K562 (cell line): Measurements from ENCODE around the gene ANKRD31. TPM values are rescaled to one million over a fixed set of nuclear protein-coding genes. Genes with fewer than 3 reads are reported as not detected.
"Not testable (repeated sequence)": the region's sequence is repeated elsewhere in the genome, so short reads cannot be mapped to it uniquely, and the experiment has no call there.

Experiments
- ATAC-seq: fragments of 200-7000 bp; cut with Tn5 transposase; 3 replicates; pipeline ENCODE4 v1.9.1; 2020; ENCODE audit warnings: moderate library complexity
- BruUV-seq: library from RNA; stranded (reverse); fragments of 400-500 nt; replicated peaks from 2 replicates; lab custom pipeline; 2021; lab: Mats Ljungman, UMichigan
- CTCF ChIA-PET: fragments of 300-600 bp; formaldehyde crosslinking; extraction: SDS; loops from one replicate; lab custom pipeline; 2021; ENCODE audit warnings: low intra/inter-chr PET ratio; lab: Yijun Ruan, JAX
- POLR2A ChIA-PET: fragments of 300-600, 350-650 bp; sonication (Branson Sonifier 250); formaldehyde crosslinking; extraction: SDS; loops from one replicate; lab custom pipeline; 2021; ENCODE audit warnings: antibody characterized with exemption, inconsistent platforms; lab: Yijun Ruan, JAX
- DNase-seq, 4 experiments: peaks; one replicate each; pipeline versions ENCODE4 v3.0.0 to v3.0.0-alpha.2; 2011 to 2018; ENCODE audit warnings: low spot score in 3 of 4, mixed read lengths in 3 of 4; ENCODE audit errors: extremely low read depth in 1 of 4
- FAIRE-seq: peaks from 2 replicates; lab custom pipeline; 2011; peaks lifted over from hg19 to GRCh38; lab: Jason Lieb, UNC
- H2AFZ ChIP-seq: 2 replicates; pipeline ENCODE4 v1.6.0; 2011; ENCODE audit warnings: low read depth, low read length, control low read depth, inconsistent platforms
- H3K27ac ChIP-seq: fragments of 200-600 bp; 3 replicates; pipeline ENCODE4 v1.8.0; 2011; ENCODE audit warnings: low read depth, mild to moderate bottlenecking, control low read depth, inconsistent platforms, low read length, moderate library complexity, mixed read lengths; ENCODE audit errors: extremely low read depth
- H3K27me3 ChIP-seq, 2 experiments: fragments of 300-600 bp in 1 of 2; 2 replicates in 1 of 2; 3 replicates in 1 of 2; pipeline versions ENCODE4 v1.6.0 to v1.8.0; 2011; ENCODE audit warnings: inconsistent platforms in 2 of 2, low read length in 2 of 2, mild to moderate bottlenecking in 1 of 2, mixed read lengths in 1 of 2, moderate library complexity in 1 of 2; ENCODE audit not compliant: control insufficient read depth in 2 of 2, insufficient read depth in 2 of 2
- H3K36me3 ChIP-seq: fragments of 300-600 bp; 3 replicates; pipeline ENCODE4 v1.8.0; 2011; ENCODE audit warnings: mild to moderate bottlenecking, low read length, inconsistent platforms; ENCODE audit not compliant: control insufficient read depth, insufficient read depth
- H3K4me1 ChIP-seq, 2 experiments: fragments of 200-600 bp in 1 of 2; replicated peaks in 1 of 2; 2 replicates in 1 of 2; 3 replicates in 1 of 2; pipeline versions ENCODE4 v1.5.1 to v1.8.0; 2011; ENCODE audit warnings: inconsistent platforms in 2 of 2, low read length in 2 of 2, mild to moderate bottlenecking in 1 of 2, mixed read lengths in 1 of 2, moderate library complexity in 1 of 2; ENCODE audit not compliant: control insufficient read depth in 2 of 2, insufficient read depth in 2 of 2
- H3K4me2 ChIP-seq: 2 replicates; pipeline ENCODE4 v1.6.1; 2011; ENCODE audit warnings: low read length, control low read depth, inconsistent platforms, mixed read lengths; ENCODE audit not compliant: insufficient read depth
- H3K4me3 ChIP-seq: fragments of 200-600 bp; sonication (generic), shearing (Covaris generic); 2 replicates; pipeline ENCODE4 v1.5.1; 2016; ENCODE audit warnings: control low read depth, inconsistent platforms
- H3K79me2 ChIP-seq: fragments of 200-600 bp; 3 replicates; pipeline ENCODE4 v1.8.0; 2011; ENCODE audit warnings: low read length, inconsistent platforms; ENCODE audit not compliant: control insufficient read depth, insufficient read depth
- H3K9ac ChIP-seq, 2 experiments: 2 replicates each; pipeline versions ENCODE4 v1.6.0 to v1.6.1; 2011; ENCODE audit warnings: low read depth in 2 of 2, low read length in 2 of 2, control low read depth in 1 of 2, inconsistent platforms in 1 of 2, mild to moderate bottlenecking in 1 of 2, mixed read lengths in 1 of 2; ENCODE audit not compliant: insufficient read depth in 1 of 2
- H3K9me1 ChIP-seq: one replicate; pipeline ENCODE4 v1.6.0; 2011; ENCODE audit warnings: inconsistent platforms, mild to moderate bottlenecking, low read length, moderate library complexity; ENCODE audit not compliant: control insufficient read depth, insufficient read depth
- H3K9me3 ChIP-seq: replicated peaks from 2 replicates; pipeline ENCODE4 v1.5.1; 2011; ENCODE audit warnings: low read depth, low read length, inconsistent platforms; ENCODE audit not compliant: control insufficient read depth, insufficient read depth
- H4K20me1 ChIP-seq: replicated peaks from 2 replicates; pipeline ENCODE4 v1.6.1; 2011; ENCODE audit warnings: low read length, inconsistent platforms, mixed read lengths; ENCODE audit not compliant: control insufficient read depth, insufficient read depth
- CXXC5 ChIP-seq: fragments of 250-450 bp; sonication (Bioruptor Pico); IDR thresholded peaks from 2 replicates; pipeline ENCODE4 v1.8.0; 2022; ENCODE audit warnings: inconsistent platforms, mild to moderate bottlenecking, moderate library complexity
- DACH1 ChIP-seq: fragments of 450-650 bp; IDR thresholded peaks from 2 replicates; pipeline ENCODE4 v1.6.1; 2018; ENCODE audit not compliant: partially characterized antibody
- E2F3 ChIP-seq: fragments of 250-450 bp; sonication (Bioruptor Pico); IDR thresholded peaks from 2 replicates; pipeline ENCODE4 v1.4.0; 2020; ENCODE audit warnings: mild to moderate bottlenecking
- EZH2 ChIP-seq: IDR thresholded peaks from 2 replicates; pipeline ENCODE4 v1.6.1; 2012; ENCODE audit warnings: low read depth, mild to moderate bottlenecking, inconsistent platforms, low read length, borderline replicate concordance
- ZNF146 ChIP-seq: IDR thresholded peaks from one replicate; pipeline ENCODE4 v1.6.1; 2018; ENCODE audit warnings: missing compliant biosample characterization; ENCODE audit not compliant: unreplicated experiment
- WGBS: fragments of 100-300 bp; shearing (Covaris generic); methylation state at CpG from one replicate; pipeline ENCODE4 v1.1.6; 2016; ENCODE audit warnings: low coverage, mixed read lengths; ENCODE audit not compliant: insufficient coverage; ENCODE audit errors: missing lambda C conversion rate; 5-methylcytosine and 5-hydroxymethylcytosine counted together
- in situ Hi-C: fragments of 300-500 bp; cut with MboI; formaldehyde crosslinking; loops from 4 replicates; pipeline ENCODE4 v1.15.0; 2018; ENCODE audit warnings: inconsistent platforms, mixed read lengths
- intact Hi-C: fragments of 100-400 bp; cut with micrococcal nuclease; formaldehyde crosslinking; loops from 2 replicates; pipeline ENCODE4 v1.14.2; 2022
- polyA plus RNA-seq, 8 experiments: library from polyadenylated mRNA; depleted of rRNA in 4 of 8; stranded (reverse) in 5 of 8; unstranded in 3 of 8; fragments of >200 nt; fragmentation: Nextera tagmentation in 2 of 8; fragmentation: Illumina TruSeq in 1 of 8; extraction: Ambion mirVana in 2 of 8; extraction: Trizol in 1 of 8; gene quantifications; 2 replicates each; pipeline versions ENCODE4 v1.2.1 to v1.2.3, GENCODE V29; 2011 to 2014; ENCODE audit warnings: inconsistent platforms in 1 of 8, missing spikeins in 1 of 8
- total RNA-seq, 7 experiments: library from RNA; depleted of rRNA in 6 of 7; stranded (reverse); fragments of >200 nt in 6 of 7; fragmentation: Illumina TruSeq in 2 of 7; extraction: Trizol in 2 of 7; gene quantifications; 2 replicates each; pipeline versions ENCODE4 v1.2.1 to v1.2.3, GENCODE V29; 2011 to 2021; ENCODE audit warnings: low replicate concordance in 1 of 7
- TF ChIP-seq, protein P1 (sequence below): fragments of 450-650 bp; IDR thresholded peaks from 2 replicates; pipeline ENCODE4 v1.6.1; 2017; ENCODE audit warnings: antibody characterized with exemption, mild to moderate bottlenecking
- TF ChIP-seq, protein P2 (sequence below): fragments of 450-650 bp; IDR thresholded peaks from 2 replicates; pipeline ENCODE4 v1.6.1; 2018; ENCODE audit not compliant: partially characterized antibody

The ANKRD31 gene
- total and polyA plus RNA-seq, 9 of the 15 experiments (the other 6 are each of a cell fraction or from before 2014, with no cell fraction given): under 0.01 to 0.11 (median 0.05) TPM; not detected in 1

DNA sequence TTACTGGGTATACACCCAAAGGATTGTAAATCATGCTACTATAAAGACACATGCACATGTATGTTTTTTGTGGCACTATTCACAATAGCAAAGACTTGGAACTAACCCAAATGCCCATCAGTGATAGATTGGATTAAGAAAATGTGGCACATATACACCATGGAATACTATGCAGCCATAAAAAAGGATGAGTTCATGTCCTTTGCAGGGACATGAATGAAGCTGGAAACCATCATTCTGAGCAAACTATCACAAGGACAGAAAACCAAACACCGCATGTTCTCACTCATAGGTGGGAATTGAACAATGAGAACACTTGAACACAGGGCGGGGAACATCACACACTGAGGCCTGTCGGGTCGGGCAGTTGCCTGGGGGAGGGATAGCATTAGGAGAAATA, 61.8 kb downstream of the ANKRD31 start:
- in situ Hi-C loops, H3K4me3 ChIP-seq, H3K27me3 ChIP-seq, BruUV-seq, H3K4me2 ChIP-seq, intact Hi-C loops, CTCF ChIA-PET, DNase-seq, ATAC-seq, POLR2A ChIA-PET, H4K20me1 ChIP-seq, H2AFZ ChIP-seq, H3K9me3 ChIP-seq, H3K9me1 ChIP-seq, H3K9ac ChIP-seq, H3K4me1 ChIP-seq, FAIRE-seq, H3K79me2 ChIP-seq, H3K36me3 ChIP-seq, H3K27ac ChIP-seq: not testable (repeated sequence)
- WGBS: 20% methylated on average over 3 of the region's 4 CpGs
- peak; percentile 16 for TF ChIP-seq ZNF146 (CRISPR knock-in tag)

DNA sequence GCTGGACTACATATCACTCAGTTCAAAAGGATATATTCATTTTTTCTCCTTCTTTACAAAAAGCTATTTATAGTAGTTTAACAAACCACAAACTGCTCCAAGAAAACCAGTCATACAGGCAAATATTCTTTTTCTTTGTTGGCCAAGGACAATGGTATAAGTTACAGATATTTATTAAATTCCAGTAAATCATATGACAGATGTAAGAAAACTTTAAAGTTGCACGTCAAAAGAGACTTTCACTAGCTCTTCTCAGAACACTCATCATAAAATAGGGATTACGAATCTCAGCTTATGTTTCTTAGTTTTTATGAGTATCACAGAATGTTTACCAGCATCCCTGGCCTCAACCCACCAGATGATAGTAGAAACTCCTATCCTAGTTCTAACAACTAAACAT, 67.2 kb downstream of the ANKRD31 start:
- ATAC-seq (no peak), FAIRE-seq (no peak), DNase-seq (no peak)
- Histone ChIP-seq H3K9me1 (no peaks in the 10 kb centered on the region), H3K9ac (no peak overlapping the region), H3K79me2 (no peaks in the 10 kb centered on the region), H3K27me3 (no peaks in the 10 kb centered on the region), H3K27ac (no peak overlapping the region), H3K4me1 (no peaks in the 10 kb centered on the region), H3K4me3 (no peak overlapping the region), H3K9me3 (no peaks in the 10 kb centered on the region), H2AFZ (no peak overlapping the region), H3K36me3 (no peaks in the 10 kb centered on the region), H3K4me2 (no peak overlapping the region), H4K20me1 (no peaks in the 10 kb centered on the region)
- intact Hi-C loops: no loop called here
- POLR2A ChIA-PET: no interaction called here
- CTCF ChIA-PET: no interaction called here
- in situ Hi-C loops: no loop called here
- BruUV-seq: no TSS peak
- 0% methylated on average over 2 of the region's 2 CpGs for WGBS
- TF ChIP-seq CXXC5 (CRISPR knock-in tag): no peak
- no peak for TF ChIP-seq DACH1
- TF ChIP-seq, protein P1, sequence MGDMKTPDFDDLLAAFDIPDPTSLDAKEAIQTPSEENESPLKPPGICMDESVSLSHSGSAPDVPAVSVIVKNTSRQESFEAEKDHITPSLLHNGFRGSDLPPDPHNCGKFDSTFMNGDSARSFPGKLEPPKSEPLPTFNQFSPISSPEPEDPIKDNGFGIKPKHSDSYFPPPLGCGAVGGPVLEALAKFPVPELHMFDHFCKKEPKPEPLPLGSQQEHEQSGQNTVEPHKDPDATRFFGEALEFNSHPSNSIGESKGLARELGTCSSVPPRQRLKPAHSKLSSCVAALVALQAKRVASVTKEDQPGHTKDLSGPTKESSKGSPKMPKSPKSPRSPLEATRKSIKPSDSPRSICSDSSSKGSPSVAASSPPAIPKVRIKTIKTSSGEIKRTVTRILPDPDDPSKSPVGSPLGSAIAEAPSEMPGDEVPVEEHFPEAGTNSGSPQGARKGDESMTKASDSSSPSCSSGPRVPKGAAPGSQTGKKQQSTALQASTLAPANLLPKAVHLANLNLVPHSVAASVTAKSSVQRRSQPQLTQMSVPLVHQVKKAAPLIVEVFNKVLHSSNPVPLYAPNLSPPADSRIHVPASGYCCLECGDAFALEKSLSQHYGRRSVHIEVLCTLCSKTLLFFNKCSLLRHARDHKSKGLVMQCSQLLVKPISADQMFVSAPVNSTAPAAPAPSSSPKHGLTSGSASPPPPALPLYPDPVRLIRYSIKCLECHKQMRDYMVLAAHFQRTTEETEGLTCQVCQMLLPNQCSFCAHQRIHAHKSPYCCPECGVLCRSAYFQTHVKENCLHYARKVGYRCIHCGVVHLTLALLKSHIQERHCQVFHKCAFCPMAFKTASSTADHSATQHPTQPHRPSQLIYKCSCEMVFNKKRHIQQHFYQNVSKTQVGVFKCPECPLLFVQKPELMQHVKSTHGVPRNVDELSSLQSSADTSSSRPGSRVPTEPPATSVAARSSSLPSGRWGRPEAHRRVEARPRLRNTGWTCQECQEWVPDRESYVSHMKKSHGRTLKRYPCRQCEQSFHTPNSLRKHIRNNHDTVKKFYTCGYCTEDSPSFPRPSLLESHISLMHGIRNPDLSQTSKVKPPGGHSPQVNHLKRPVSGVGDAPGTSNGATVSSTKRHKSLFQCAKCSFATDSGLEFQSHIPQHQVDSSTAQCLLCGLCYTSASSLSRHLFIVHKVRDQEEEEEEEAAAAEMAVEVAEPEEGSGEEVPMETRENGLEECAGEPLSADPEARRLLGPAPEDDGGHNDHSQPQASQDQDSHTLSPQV: no peak
- TF ChIP-seq EZH2: no peak
- TF ChIP-seq, protein P2, sequence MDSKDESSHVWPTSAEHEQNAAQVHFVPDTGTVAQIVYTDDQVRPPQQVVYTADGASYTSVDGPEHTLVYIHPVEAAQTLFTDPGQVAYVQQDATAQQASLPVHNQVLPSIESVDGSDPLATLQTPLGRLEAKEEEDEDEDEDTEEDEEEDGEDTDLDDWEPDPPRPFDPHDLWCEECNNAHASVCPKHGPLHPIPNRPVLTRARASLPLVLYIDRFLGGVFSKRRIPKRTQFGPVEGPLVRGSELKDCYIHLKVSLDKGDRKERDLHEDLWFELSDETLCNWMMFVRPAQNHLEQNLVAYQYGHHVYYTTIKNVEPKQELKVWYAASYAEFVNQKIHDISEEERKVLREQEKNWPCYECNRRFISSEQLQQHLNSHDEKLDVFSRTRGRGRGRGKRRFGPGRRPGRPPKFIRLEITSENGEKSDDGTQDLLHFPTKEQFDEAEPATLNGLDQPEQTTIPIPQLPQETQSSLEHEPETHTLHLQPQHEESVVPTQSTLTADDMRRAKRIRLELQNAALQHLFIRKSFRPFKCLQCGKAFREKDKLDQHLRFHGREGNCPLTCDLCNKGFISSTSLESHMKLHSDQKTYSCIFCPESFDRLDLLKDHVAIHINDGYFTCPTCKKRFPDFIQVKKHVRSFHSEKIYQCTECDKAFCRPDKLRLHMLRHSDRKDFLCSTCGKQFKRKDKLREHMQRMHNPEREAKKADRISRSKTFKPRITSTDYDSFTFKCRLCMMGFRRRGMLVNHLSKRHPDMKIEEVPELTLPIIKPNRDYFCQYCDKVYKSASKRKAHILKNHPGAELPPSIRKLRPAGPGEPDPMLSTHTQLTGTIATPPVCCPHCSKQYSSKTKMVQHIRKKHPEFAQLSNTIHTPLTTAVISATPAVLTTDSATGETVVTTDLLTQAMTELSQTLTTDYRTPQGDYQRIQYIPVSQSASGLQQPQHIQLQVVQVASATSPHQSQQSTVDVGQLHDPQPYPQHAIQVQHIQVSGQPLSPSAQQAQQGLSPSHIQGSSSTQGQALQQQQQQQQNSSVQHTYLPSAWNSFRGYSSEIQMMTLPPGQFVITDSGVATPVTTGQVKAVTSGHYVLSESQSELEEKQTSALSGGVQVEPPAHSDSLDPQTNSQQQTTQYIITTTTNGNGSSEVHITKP: no peak
- TF ChIP-seq E2F3 (CRISPR knock-in tag): no peak
